ENCODE measurements around the gene SMG6.
"Not testable (repeated sequence)": the region's sequence is repeated elsewhere in the genome, so short reads cannot be mapped to it uniquely, and the experiment has no call there.

The SMG6 gene

DNA sequence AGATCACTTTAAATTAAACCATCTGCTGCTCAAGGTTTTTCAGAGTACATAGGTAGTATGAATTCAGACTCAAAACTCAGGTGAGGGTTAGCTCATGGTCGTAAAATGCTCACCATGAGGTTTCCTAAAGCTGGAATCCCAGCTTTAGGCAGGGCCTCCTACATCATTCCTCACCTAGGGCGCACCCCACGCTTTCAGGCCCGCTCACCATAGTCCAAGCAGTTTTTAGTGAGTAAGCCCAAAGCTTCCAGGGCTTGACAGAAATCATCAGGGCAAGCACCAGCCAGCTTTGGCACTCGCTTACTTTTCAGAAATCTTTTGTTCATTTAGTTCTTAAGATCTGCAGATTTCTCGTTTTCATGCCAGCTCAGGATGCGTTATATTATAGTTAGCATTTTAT lies 158.9 kb downstream of the SMG6 start:
- DNase-seq (ENCODE audit: low spot score), result no peak

DNA sequence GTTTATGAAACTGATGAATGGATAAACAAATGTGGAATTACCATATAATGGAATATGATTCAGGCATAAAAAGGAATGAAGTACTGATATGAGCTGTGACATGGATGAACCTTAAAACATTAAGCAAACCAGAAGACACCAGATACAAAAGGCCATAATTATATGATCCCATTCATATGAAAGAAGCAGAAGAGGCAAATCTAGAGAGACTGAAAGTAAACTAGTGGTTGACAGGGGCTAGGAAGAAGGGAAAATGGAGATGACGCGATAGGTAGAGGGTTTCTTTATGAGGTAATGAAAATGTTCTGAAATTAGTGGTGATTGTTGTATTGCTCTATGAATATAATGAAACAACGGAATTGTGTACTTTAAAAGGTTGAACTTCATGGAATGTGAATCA lies 160.3 kb downstream of the SMG6 start:
- no peak for DNase-seq (ENCODE audit: low spot score)

DNA sequence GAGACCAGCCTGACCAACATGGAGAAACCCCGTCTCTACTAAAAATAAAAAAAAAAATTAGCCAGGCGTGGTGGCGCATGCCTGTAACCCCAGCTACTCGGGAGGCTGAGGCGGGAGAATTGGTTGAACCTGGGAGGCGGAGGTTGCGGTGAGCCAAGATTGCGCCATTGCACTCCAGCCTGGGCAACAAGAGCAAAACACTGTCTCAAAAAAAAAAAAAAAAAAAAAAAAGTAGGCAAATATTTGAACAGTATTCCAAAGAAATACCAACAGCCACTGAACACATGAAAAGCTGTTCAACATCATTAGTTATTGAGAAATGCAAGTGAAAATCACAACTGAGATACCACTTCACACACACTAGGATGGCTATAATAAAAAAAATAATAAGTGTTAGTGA lies 160.9 kb downstream of the SMG6 start:
- DNase-seq (ENCODE audit: low spot score), result not testable (repeated sequence)

DNA sequence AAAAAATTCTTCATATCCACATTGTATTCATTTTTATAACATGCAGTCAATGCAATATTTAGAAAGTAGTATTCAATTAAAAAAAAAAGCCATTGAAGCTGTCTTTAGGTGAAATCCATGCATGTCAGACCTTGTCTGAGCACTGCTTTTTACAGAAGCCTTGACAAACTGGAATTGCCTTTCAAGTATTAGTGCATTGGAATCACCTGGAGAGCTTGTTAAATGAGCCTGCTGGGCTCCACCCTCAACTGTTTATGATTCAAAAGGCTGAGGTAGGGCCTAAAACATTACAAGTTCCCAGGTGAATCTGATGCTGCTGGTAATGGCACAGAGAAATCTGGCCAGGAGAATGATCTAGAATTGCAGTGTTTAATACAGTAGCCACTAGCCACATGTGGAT lies 162.9 kb downstream of the SMG6 start:
- DNase-seq (ENCODE audit: low spot score), result no peak

DNA sequence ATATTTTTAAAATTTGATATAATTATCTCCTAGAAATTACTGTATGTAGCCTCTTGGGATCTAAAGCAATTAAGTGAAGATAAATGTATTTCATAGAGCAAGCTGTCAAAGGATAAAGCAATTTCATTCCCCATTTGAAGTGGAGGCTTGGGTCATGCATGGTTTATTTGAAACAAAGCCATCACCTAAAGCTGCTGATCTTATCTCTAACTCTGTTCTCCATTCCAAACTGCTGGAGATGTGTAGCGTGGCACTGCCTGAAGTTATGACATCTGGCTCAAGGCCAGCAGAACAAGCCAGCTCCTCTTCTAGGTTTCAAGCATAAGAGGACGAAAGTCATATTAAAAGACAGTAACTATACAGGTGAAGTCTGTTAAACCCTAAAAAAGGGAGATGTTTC lies 164.8 kb downstream of the SMG6 start:
- no peak for DNase-seq (ENCODE audit: low spot score)

DNA sequence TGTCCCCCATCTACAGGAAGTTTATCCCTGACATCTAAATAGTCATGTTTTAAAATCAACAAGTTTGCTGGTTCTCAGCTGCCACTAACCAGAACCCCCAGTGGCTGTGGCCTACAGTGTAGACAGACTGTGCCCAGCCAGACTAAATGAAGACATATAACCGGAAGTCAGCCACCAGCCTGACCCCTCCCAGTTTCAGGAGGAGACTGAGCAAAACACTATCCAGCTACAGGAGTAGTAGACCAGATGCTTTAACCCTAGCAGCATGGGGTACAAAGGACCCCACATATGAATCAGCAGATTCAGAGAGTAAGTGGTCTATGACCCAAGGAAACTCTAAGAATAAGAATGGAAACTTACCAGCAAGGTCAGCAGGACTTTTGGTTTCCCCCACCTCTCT lies 165.3 kb downstream of the SMG6 start:
- DNase-seq (ENCODE audit: low spot score), result no peak

DNA sequence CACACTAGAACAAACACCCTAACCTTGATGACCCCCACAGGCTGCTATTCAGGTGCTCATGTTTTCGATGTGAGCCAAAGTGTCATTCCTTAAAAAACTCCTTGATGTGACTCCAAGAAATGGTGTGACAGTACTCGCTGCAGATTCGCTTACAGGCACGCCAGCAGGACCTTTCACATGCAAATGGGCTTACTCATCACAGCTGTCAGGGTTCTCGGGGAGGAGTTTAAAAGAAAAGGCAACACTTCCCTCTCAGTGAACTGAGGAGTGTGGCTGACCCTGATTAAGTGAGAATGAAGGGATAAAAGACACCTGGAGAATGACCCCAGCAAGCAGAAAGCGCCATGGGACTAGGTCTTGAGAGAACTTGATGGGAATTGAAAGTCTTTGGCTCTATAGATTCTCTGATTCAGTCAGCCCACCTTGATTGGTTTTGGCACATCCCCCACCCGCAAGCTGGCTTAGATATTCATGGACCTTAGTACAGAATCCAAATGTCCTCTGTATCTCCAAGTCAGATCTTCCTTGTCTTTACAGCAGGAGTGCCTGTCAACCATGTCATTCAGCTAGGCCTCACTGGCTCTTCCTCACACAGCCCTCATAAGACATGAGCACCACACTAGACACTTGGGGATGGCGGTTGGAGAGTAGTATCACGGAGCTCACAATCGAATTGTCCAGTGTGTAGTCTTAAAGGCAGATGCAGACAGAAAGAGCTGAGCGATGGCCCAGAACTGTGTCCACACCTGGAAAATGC lies 166.1 kb downstream of the SMG6 start:
- no peak for DNase-seq (ENCODE audit: low spot score)

DNA sequence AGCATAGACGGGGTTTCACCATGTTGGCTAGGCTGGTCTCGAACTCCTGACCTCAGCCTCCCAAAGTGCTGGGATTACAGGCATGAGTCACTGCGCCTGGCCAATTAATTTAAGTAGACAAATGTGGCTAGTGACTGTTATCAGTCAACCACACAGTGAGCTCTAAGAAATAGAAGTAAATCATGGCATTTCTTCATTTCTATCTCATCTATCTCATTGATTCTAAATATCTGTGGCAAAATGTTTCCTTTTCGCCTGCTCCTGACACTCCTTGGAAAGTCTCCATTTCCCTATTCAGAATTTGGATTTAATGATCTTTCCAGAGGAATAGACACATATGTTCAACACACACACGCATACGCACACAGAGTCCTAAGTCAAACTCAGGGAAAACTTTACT lies 167.3 kb downstream of the SMG6 start:
- DNase-seq (ENCODE audit: low spot score), result no peak

DNA sequence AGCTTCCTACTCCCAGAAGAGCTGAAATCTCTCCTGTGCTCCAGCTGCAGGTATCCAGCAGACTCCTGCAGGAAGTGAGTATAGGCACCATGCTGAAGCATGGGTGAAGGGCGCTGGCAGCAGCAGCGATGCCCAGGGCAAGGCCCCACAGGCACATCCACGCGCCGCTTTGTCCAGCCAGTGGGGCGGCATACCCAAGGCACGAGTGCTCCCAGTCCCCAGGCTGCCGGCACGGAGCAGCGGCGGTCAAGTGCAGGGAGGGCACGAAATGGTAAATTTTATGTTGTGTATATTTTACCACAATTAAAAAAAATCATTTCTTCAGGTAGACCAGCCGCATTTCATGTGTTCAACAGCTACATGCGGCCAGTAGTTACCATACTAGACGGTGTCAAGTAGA lies 175.6 kb downstream of the SMG6 start:
- DNase-seq (ENCODE audit: low spot score), result no peak

DNA sequence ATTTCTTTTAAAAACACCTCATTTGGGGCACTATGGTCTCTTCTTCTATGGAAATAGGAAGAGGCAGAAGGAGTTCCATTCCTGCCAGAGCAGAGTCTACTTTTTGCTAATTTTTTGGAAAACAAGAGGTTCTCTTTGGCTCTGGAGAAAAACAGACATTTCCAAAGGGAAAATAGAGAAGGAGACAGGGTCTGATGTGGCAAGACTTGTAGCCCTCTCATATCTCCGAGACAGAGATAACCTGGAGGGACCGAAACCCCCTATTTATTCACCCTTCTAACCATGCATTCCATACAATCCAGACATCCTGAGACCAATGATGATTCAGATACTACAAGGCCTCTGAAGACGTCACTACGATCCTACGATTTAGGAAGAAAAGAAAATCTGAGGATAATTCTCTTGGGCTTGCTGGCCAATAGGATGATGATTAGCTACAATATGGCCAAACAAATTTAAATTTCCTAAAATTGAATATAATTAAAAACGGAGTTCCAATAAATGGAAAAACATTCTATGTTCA lies 178.5 kb downstream of the SMG6 start:
- no peak for DNase-seq (ENCODE audit: low spot score)

DNA sequence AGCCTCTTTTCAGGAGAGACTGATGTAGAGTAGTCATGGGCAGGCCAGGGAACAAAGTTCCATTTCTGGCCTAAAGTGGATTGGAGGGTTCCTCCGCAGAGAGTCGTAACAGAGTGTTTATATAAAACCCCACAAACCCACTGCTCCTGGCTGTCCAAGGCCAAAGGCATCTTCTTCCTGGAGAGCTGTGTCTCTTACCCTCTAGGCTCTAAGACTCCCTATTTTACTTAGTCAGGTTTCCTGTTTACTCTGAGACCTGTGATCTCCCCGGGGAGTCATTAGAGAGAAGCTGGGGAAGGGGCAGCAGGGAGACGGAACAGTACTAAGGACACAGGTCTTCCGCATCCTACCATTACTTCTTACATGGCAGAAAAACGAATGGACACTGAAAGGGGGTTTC lies 179.2 kb downstream of the SMG6 start:
- DNase-seq (ENCODE audit: low spot score), result no peak

DNA sequence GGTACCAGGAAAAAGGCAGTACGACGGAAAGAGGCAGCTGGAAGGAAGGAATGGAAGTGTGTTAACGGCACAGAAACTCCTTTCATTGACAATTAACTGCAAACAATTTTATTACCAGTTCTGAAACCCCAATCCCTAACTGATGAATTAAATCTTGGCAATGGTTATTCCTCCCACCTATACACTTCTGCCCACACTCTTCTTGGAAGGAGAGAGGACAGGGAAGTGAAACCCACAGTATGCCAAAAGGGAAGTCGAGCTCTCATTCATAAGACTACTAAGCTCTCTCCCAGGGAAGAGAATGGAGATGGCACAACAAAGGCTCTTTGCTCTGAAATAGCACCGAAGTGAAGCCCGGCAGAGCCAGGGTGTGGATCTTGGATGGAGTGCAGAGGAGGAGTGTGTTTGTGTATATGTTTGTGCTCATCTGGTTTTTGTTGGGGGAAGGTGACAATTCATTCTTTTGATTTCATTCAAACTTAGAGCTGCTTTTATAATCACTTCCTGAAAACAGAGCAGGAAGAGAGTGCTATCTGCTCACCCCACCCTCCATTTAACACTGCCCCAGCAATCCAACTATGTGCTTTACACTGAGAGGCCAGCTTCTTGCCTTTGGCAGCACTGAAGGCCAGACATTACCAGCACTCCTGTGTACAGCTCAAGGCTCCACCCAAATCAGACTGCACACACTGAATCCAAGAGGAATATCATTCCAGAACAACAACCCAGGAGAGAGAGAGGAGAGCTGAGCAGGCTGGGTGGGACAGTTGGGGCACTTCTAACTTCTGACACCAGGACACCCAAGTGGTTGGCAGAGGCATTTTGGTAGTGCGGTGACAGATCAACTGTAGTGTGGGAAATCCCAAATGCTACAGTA lies 180.0 kb downstream of the SMG6 start:
- DNase-seq (ENCODE audit: low spot score), result peak; percentile 38

DNA sequence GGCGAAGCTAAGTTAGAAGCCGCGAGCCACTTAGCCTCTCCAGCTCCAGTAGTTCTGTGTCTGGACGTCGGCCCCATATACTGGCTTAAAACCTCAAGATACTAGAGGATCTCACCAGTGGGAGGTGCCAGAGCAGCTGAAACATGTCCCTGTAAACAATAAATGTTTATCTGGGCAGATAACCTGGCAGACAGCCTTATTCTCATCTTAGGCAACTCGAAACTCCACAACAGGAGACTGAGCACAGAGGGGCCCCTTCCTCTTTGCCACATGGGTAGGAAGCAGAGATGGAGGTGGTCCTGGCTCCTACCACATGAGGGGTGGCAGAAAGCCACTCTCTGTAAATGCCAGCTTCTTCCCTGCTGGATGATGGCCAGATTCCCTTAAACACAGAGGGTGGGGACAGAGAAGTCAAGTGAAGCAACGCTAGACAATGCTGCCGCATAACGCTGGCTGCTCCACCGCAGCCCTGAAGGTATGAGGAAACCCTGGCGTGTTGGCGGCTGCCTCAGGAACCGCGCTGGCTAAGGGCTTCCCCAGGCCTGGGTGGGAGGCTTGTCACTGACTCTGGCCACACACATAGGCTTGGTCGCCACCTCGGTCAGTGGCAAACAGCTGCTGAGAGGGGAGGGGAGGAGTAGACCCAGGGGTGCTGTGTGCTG lies 180.8 kb downstream of the SMG6 start:
- peak; percentile 15 for DNase-seq (ENCODE audit: low spot score)

DNA sequence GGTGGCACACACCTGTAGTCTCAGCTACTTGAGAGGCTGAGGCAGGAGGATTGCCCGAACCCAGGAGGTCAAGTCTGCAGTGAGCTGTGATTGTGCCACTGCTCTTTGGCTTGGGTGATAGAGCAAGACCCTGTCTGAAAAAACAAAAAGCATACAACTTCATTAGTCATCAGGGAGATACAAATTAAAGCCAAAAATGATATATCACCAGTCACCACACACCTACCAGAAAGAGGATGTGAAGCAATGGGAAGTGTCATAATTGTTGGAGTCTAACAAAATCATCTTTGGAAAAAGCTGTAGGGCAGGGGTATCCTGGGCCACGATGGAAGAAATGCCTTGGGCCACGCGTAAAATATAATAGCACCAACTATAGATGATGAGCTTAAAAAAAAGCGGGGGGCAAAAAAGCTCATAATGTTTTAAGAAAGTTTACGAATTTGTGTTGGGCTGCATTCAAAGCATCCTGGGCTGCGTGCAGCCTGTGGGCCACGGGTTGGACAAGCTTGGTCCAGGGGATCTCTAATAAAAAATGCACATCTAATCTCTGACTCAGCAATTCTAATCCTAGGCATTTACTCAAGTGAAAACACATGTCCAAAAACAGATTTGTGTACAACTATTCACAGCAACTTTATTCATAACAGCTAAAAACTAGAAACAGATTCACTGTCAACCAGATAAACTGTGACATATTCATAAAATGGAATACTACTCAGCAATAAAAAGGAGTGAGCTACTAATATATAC lies 182.8 kb downstream of the SMG6 start:
- no peak for DNase-seq (ENCODE audit: low spot score)

DNA sequence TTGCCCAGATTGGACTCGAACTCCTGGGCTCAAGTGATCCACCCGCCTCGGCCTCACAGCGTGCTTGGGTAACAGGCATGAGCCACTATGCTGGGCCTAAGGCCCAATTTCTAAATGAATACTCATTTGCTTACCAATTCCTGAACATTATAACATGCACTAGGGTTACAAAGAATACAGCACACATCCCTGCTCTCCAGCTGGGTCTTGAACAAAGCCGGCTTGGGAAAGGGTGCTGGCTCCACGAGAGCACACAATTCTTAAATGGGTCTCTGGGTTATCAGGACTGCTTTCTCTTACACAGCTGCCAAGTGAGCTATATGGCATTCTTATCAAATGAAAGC lies 190.3 kb downstream of the SMG6 start:
- no peak for DNase-seq (ENCODE audit: low spot score)

DNA sequence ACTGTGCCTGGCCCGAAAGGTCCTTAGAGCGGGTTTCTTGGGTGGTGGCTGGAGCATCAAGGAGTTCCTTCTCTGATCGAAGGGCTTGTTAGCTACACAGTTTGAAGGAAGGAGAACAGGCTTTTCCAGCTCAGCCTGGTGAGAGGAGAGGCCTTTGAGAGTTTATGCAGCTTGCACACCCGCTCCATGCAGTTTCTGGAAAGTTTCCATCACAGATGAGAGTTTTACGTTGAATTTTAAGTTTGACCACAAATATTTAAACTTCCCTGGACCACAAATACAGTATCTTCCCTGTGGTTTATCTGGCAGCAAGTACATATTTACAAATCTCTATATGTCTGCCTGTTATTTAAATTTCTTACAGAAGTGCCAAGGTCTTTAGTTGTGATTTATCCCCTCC lies 191.9 kb downstream of the SMG6 start:
- no peak for DNase-seq (ENCODE audit: low spot score)

DNA sequence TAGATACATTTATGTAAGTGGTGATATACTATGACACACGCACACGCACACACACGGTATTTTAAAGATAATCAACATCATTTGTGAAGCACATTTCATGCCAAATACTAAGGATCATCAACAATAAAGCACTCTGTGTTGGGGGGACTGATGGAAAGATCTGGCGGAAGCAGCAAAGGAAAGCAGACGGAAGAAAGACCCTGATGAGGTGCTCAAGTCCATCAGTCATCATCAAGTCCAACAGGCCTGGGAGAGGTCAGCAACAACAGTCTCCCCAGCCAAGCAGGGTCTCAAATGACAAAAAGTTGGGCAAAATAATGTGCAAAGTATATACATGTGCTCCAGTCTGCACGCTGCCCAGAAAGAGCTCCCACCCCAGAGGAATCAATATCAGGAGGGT lies 193.1 kb downstream of the SMG6 start:
- DNase-seq (ENCODE audit: low spot score), result no peak

DNA sequence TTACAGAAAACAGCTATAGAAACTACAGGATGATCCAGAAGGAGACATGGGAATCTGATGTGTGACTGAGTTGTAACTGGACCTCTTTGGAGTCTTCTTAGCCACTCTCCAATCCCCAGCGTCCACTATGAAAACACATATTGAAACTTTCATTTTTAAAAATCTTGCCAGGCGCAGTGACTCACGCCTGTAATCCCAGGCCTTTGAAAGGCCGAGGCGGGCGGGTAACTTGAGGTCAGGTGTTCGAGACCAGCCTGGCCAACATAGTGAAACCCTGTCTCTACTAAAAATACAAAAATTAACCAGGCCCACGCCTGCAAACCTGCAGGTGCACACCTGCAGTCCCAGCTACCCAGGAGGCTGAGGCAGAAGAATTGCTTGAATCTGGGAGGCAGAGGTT lies 195.4 kb downstream of the SMG6 start:
- no peak for DNase-seq (ENCODE audit: low spot score)

DNA sequence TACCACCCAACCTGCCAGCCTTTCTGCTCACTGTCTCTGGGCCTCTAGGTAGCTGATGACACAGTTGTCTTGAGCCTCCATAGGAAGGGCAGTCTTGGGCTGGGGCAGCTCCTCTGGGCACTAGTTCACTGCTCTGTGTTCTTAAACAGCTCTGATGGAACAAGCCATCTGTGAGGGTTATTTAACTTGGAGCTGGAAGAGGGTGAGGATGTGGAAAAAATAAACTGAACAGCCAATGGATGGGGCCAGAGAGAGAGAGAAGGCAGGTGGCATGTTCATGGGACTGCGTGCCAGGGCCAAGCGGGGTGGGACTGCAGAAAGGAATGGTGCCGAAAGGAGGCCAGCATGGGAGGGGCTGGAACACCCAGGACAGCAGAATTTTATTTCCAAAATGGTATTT lies 196.1 kb downstream of the SMG6 start:
- DNase-seq (ENCODE audit: low spot score), result no peak

DNA sequence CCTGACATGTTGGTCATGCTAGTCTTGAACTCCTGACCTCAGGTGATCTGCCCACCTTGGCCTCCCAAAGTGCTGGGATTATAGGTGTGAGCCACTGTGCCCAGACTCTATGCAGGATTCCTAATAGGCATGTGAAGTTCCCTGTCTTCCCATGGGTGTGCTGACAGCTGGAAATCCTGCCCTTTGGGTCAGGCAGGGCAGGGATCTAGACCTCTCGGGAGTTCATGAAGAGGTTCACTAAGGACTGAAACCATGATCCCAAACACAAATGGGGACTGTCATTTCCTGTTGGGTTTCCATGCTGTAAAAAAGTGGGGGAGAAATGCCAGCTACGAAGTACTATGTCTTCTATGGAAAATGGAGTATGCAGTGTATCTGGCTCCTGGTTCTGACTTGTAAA lies 196.5 kb downstream of the SMG6 start:
- no peak for DNase-seq (ENCODE audit: low spot score)

DNA sequence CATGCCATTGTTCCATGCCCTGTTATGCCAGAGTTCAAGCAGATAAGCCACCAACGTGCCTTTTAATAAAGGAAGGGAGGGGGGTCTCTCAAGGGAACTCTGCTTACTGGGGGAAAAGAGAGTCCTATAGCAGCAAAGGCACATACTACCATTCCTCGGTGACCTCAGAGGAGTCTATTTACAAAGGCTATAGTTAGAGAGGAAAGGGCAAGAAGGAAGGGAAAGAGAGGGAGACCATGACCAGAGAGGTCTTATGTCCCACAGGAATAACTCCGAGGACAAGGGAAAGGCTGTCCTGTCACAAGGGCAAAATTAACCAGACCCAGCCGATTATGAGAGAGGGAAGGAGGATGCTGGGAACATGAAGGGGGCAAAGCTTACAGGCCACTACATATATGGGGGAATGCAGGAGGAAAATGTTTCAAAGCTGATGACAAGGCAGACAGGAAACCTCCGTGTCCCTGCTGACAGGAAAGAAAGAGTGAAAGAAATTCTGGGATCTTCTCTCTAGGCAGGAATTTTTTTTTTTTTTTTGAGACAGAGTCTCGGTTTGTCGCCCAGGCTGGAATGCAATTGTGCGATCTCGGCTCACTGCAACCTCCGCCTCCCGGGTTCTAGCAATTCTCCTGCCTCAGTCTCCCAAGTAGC lies 197.2 kb downstream of the SMG6 start:
- DNase-seq (ENCODE audit: low spot score), result no peak

DNA sequence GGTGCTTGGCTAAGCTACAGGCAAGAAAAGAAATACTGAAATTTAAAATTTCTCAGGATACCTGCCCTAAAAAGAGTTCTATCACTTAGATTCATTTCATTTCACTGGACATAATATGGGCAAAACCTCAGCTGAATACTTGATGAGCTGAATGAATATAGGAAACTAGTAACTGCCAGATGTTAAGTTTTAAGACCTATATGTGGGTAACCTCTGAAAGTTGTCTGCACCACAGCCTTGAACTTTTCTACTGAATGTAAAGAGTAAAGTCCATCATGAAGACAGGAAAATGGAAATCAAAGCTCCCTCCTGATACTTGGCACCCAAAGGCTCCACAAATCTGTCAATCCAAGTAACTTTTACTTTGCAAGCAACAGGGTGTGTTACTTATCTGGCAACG lies 197.9 kb downstream of the SMG6 start:
- no peak for DNase-seq (ENCODE audit: low spot score)
